Activated CD8-positive, alpha-beta memory T cell treated with anti-CD3 and anti-CD28 coated beads, Interleukin-2, amount 50 U/mL, for 1 hour (primary cell): ENCODE data around the gene KCNG2.

Experiments used
- DNase-seq: peaks from one replicate; pipeline ENCODE4 v3.0.0-alpha.2; 2020; ENCODE audit errors: extremely low read depth

Gene KCNG2

GRCh38 chr18:79798999-79799370 lies 1.2 kb downstream of the KCNG2 start:
- no peak for DNase-seq

DNA sequence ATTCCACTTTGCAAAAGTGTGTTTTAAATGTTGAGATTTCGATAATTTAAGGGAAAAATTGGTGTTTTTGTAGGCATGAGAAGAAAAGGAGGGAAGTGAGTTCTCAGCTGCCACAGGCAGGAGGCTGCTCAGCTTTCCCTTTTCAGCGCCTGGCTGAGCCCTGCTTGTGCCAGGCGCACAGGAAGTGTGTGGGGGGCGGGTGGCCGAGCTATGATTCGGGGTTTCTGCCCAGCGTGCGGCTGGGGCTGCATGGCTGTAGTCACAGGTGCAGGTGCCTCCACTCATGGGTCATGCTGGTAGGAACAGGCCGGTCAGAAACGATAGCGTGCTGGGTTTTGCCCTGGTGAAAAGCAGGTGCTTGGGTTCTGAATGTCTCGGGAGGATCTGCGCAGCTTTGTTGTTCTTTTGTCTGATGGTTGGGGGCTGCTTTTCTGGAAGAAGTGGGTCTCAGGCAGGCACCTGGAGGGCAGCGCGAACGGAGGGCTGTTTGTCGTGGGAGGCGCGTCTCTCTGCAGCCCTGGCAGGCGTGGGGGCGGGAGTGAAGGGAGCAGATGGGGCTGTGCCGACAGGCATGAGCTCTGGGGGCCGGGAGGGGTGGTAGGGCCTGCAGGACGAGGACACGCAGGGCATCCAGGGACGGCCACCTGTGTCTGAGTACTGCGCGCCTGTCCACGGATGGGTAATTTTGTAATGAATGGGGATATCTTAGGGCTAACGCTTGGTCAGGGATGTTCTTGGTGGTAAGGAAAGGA lies 2.1 kb downstream of the KCNG2 start:
- no peak for DNase-seq

DNA sequence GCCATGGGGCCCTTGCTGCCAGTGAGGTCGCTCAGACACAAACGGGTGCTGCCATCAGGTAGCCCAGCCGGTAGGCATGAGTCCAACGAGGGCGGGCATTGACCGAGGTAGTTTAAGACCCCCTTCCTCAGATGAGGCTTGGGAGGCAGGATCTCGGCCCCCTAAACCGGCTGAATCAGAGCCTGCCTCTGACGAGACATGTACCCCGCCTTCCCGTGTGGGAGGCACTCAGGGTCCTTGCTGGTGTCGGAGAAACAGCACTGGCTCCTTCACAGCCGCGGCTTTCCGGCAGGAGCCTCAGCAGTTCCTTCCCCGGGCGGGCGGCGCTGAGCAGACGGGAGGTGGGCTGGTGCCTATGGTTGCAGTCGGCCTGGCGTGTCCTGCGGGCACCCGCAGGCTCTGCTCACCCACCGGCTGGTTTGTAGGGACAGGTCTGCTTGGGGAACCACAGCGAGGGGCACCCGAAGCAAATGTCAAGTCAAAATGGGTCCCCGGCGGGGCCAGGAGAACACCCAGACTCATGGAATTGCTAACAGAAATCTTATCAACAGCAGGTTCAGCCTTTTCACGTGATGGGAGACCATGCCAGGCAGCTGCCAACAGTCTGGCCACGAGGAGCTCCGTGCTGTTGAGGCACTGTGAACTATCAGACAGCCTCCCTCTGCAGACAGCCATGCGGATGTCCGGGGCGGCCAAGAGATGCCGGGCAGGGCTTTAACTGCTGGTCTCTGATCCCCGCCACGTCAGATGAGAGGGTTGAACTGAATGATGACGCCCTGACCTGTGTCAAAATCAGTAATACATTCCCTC lies 2.8 kb downstream of the KCNG2 start:
- no peak for DNase-seq

DNA sequence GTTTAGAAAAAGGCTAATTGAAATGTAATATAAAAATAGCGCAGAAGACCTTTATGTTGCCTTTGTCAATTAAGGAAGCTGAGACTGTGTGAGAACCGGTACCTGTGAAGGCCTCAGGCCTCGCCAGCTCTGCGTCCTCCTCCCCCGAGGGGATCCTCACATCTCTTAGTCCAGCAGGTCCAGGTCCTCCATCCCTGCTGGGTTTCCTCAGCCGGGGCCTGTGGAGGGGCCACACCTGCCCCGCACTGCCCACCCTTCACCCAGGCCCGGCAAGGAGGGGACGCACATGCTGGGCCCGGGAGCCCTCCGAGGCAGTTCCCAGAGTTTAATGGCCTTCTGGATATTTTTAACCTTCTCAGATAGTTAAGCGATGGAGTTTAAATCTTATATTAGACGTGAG lies 3.5 kb downstream of the KCNG2 start:
- DNase-seq: no peak

- DNase-seq: no peak
These were observed 3.9 kb downstream of the KCNG2 start for GRCh38 chr18:79801641-79802040.

GRCh38 chr18:79802298-79802697 lies 4.6 kb downstream of the KCNG2 start:
- DNase-seq: no peak

DNA sequence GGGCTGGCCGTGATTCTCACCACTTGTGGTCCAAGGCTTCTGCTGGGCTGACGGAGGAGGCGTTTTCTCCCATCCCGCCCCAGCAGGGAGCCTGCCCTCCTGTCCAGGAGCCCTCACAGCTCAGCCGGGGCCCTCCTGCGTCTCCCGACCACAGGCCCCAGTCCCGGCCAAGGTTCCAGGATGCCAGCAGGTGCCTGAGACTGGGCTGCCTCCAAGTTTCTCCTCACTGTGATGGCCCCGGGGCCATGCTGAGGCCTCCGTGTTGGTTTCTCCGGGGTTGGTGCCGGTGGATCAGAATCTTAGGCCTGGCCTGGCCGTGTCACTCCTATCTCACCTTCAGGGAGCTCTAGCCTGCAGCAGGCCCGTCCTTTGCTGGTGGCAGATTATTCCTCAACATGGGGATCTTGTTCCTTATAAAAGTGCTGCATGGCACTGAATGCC lies 5.9 kb downstream of the KCNG2 start:
- no peak for DNase-seq

GRCh38 chr18:79804130-79804787 lies 6.5 kb downstream of the KCNG2 start:
- peak; percentile 5 for DNase-seq

DNA sequence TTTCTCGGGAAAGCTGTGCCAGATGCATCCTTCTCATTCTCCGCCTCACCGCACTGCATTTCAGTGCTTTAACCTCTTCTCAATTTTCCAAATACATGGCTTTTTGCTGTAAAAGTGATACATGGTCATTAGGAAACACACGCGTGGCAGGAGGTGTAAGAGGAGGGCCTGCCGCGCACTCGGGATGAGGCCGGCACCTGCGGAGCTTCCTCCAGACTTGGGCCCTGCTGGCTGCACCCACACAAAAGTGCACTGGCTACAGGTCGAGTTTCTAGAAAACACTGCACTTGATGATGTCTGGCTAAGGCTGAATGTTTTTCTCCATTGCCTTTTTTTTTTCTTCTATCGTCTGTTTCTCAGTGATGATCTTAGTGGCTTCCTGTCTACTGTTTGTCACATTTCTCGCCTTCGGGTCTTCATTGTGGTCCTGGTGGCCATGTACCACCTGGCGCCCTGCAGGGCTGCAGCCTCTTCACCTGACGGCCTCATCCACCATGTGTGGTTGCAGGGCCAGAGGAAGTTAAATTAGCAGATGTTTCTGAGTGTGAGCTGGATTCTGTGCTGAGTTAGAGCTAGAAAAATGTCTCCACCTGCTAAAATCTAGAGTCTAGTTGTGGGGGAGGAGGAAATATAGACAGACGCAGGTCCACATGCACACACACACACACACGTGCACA lies 7.6 kb downstream of the KCNG2 start:
- no peak for DNase-seq

- DNase-seq: no peak
These were observed 8.3 kb downstream of the KCNG2 start for GRCh38 chr18:79805926-79806487.

DNA sequence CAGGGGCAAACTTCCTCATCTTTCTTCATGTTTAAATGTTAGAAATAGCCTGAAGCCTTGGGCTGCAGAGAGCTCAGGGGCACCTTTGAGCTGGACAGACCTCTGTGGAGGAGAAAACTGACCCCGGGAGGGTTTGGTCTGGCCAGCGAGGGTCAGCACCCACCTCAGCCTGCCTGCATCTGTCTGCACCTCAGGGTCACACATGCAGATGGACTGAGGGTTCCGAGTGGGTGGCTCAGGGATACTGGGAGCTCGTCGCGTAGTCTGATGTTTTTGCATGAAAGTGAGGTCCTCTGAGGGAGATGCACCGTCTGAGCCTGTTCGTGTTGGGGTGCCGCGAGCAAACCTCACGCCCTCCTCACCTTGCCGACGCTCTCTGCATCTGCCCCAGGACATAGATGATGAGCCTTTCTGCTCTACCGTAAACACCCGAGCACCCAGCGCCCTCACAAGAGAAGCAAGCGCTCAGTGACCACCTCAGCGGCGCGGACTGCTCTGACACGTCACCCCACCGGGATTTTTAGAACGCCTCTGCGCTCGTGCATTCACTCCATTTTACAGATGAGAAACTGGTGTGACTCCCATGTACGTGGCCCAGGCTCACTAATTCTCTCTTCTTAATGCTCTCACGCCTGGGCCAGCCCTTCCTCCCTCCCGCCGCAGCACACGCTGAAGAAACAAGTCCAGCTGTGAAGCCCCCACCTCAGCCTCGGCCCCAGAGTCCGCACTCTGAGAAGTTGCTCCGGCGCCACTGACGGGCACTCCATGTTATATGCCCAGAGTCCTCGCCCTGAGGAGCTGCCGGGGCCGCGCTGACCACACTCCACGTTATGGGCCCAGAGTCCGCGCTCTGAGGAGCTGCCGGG lies 9.5 kb downstream of the KCNG2 start:
- DNase-seq: no peak

- no peak for DNase-seq
These were observed 11.9 kb downstream of the KCNG2 start for GRCh38 chr18:79809482-79810192.

- no peak for DNase-seq
These were observed 14.3 kb downstream of the KCNG2 start for GRCh38 chr18:79812052-79812451.

- no peak for DNase-seq
These were observed 16.6 kb downstream of the KCNG2 start for GRCh38 chr18:79814373-79814772.

- no peak for DNase-seq
These were observed 17.9 kb downstream of the KCNG2 start for GRCh38 chr18:79815657-79816056.

DNA sequence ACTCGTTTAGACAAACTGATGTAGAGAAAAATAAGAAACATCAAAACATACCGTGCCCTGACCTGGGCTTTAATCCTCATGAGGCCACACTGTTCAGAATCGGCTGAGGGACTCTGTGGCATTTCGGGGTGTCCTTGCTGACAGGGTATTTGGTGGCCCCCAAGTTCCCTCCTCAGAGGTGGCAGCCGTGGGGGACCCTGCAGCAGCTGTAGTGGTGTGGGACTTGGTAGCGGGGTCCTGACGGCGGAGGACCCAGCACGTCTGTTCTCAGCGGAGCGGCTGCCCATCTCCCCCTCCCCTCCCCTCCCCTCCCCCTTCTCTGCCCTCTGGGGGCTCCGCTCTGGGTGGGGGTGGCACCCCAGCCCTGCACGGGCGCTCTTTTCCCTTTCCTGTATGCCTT lies 18.4 kb downstream of the KCNG2 start:
- no peak for DNase-seq

DNA sequence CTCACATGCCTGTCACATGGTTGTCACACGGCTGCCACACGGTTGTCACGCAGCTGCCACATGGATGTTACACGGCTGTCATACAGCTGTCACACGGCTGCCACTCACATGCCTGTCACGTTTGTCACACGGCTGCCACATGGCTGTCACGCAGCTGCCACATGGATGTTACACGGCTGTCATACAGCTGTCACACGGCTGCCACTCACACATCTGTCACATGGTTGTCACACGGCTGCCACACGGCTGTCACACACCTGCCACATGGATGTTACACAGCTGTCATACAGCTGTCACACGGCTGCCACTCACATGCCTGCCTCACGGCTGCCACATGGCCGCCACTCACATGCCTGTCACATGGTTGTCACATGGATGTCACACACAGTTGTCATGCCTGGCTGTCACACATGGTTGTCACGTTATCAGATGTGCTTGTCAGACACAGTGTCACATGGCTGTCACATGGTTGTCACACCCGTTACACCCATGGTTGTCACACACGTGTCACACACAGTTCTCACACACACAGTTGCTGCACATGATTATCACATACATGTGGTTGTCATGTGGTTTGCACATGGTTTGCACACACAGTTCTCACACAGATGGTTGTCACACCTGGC lies 19.4 kb downstream of the KCNG2 start:
- DNase-seq: no peak

GRCh38 chr18:79817607-79817998 lies 19.9 kb downstream of the KCNG2 start:
- DNase-seq: no peak

GRCh38 chr18:79818036-79818435 lies 20.3 kb downstream of the KCNG2 start:
- DNase-seq: no peak

GRCh38 chr18:79818631-79819030 lies 20.9 kb downstream of the KCNG2 start:
- no peak for DNase-seq
